ENCODE data around the gene FIBCD1.

The FIBCD1 gene, protein sequence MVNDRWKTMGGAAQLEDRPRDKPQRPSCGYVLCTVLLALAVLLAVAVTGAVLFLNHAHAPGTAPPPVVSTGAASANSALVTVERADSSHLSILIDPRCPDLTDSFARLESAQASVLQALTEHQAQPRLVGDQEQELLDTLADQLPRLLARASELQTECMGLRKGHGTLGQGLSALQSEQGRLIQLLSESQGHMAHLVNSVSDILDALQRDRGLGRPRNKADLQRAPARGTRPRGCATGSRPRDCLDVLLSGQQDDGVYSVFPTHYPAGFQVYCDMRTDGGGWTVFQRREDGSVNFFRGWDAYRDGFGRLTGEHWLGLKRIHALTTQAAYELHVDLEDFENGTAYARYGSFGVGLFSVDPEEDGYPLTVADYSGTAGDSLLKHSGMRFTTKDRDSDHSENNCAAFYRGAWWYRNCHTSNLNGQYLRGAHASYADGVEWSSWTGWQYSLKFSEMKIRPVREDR

DNA sequence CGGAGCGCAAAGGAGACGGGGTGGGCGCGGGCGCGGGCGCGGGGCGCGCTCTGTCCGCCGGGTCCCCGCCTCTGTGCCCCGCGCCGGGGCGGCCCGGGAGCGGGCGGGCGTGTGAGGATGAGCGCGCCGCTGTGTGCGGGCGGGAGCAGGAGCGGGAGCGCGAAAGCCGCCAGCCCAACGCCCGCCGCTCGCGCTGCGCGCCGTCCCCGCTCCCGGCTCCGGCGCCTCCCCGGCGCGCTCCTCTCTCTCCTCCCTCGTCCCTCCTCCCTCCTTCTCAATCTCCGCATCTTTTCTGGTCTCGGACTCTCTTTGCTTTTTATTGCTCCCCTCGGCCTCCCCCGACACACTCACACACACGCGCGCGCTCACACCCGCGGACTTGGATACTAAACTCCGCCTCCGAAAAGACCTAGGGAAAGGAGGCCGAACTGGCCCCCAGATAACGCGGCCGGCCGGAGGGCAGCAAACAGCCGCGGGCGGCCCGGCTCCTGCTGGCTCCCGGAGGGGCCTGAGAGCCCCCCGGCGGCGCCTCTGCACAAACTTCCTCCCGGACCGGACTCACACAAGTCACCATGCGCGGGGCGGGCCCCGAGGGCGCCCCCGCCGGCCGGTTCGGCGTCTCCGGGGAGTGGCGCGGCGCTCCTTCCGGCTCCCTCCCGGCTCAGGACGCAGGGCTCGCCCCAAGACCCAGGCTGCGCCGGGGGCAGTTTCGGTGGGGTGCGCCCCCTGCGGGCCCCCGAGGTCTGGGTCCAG lies at the start of gene FIBCD1:
Gene FIBCD1, minus strand, starts transcription at position 596 of the 753 bp plus-strand sequence. CDS start 640 bp downstream, outside the sequence.
- DNase-seq: no peak

DNA sequence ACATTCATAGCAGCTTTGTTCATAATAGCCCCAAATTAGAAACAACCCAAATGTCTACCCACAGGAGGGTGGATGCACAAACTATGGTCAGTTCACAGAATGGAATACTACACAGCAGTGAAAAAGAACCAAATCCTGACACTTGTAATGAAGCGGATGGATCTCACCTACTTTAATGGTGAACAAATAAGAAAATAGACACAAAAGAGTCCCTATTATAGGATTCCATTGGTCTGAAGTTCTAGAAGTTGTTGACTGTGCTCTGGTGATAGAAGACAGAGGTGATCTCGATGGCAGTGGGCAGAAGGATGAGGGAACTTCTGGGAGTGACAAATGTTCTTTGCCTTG lies 49.3 kb upstream of the FIBCD1 start:
- no peak for DNase-seq

DNA sequence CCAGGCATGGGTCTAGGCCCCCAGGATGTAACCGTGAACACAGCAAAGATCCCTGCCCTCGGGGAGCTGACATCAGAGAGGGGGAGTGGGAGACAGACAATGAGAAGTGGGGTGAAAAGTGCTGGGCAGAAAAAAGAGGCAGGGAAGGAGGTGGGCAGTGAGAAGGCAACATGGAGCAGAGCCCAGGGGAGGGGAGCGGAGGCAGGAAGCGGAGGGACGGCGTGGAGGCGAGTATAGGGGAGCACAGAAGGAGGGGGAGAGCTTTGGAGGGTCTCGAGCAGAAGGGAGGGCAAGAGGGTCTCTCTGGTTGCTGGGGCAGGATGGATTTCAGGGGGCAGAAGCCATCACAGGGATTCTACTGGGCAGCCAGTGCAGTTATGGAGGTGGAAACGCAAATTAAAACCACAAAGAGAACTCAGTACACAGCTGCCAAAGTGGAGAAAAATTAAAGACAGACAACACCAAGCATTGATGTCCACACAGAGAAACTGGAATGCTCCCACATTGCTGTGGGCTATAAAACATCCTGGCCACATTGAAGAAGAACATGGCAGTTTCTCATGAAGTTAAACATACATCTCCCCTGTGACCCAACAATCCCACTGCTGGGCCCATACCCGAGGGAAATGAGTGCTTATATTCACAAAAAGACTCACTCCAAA lies 48.8 kb upstream of the FIBCD1 start:
- DNase-seq: no peak

DNA sequence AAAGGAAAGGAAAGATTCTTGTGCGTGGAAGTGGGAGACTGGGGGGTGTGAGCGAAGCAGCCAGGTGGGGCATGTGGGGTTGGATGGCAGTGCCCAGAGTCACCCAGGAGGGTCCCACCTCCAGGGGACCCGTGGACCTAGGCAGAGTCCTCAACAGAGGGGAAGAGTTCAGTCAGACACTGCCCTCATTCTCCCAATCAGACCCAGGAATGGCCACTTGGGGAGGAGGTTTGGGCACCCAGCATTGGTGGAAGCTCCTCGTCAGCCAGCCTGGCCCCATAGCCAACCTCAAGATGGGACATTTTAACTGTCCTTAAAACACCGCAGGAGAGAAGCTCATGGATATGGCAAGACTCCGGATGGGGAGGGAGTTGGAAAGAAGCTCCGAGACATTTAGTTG lies 48.0 kb upstream of the FIBCD1 start:
- no peak for DNase-seq

DNA sequence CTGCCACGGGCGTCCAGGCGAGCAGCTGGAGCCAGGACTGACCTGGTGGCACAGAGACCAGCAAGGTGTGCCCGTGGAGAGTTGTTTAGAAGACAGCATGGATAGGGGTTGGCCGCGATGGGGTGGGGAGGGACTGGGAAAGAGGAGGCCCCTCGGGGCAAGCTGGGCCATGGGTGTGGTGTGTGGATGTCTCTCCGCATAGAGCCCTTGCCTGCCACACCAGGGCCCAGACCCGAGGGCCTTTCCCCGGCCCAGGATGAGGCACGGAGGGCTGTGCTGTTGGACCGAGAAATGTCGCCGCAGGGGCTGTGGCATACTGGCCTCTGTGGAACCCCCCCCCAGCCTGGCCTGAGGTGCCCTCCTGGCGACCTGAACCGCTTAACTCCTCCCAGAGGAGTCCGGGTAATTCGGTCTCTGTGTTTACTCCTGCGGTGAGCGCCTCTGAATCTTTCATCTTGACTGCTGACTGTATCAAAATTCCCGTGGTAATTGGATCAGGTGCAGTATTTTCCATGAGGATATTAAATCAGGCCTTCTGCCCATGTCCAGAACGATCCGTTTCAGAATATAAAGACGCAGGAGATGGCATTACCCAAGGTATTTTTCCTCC lies 47.4 kb upstream of the FIBCD1 start:
- DNase-seq: no peak

DNA sequence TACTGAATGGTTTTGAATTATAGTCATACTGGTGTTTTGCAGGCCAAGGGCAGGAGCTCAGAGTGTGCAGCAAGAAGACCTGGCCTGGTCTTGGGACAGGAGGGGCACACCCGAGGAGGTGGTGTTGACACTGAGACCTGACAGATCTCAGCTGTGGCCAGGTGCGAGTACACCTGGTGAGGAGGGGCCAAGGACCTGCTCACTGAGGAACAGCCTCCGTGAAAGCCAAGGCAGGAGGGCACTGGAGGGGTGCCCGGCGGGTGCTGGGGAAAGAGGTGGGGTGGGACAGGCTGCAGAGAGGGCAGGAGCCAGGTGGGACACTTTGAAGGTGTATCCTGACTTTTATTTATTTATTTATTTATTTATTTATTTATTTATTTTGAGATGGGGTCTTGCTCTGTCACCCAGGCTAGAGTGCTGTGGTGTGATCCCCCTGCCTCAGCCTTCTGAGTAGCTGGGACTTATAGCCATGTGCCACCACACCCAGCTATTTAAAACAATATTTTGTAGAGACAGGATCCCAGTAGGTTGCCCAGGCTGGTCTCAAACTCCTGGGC lies 46.6 kb upstream of the FIBCD1 start:
- DNase-seq: no peak

DNA sequence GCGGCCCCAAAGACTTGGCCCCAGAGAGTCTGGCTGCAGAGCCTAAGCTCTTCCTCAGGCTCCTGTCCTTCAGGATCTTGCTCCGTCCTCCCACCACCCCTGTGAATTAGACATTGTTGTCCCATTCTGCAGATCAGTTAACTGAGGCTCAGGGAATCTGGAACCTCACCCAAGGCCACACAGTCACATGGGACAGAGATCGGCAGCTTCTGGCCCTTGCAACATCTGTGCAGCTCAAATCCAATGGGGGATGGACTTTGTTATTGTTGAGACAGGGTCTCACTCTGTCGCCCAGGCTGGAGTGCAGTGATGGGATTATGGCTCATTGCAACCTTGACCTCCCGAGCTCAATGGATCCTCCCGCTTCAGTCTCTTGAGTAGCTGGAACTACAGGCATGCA lies 46.0 kb upstream of the FIBCD1 start:
- DNase-seq: no peak

DNA sequence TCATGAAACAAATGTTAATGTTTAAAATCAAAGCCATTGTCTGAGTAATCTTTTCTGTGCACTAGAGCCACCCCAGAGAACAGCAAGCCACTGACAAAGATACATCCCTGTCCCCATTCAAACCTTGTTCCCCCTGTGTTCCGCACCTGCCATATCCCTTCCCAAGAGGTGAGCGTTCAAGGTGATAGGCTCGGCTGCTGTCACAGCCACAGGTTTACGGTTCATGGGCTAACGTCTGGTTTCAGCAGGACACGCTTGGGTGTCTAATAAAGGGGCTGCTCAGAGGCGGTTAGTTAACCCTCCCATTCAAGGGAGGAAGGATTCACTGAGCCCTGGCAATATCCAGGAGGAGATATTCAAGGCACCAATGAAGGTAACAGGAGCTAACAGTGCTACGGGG lies 45.5 kb upstream of the FIBCD1 start:
- DNase-seq: no peak

DNA sequence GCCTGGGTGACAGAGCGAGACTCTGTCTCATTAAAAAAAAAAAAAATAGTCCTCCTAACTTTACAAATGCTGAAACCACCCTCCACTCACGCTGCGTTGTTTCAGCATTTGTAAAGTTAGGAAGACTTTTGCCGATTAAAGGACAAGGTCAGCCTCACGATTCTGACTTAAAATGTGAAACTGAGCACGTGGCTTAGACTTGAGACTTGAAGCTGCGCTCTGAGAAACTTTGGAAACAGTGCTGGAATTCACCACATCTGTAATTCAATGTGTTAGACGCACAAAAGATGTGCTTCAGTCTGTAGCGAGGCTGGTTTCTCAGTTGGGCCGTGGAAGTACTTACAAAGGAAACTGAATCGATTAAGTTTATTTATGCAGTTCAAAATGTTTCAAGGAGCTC lies 44.9 kb upstream of the FIBCD1 start:
- no peak for DNase-seq

DNA sequence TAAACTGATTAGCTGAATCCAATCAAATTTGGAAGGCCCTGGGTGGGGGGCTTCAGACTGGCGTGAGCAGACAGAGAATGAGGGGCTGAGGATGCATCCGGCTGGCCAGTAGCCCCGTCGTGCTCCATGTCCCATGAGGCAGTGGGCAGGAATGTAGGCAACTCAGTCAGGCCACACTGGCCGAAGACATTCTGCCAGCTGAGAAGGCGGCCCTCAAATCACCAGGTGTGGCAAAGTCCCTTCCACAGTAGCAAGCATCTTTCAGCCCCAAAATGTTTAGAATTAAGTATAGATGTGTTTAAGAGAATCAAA lies 44.3 kb upstream of the FIBCD1 start:
- no peak for DNase-seq

DNA sequence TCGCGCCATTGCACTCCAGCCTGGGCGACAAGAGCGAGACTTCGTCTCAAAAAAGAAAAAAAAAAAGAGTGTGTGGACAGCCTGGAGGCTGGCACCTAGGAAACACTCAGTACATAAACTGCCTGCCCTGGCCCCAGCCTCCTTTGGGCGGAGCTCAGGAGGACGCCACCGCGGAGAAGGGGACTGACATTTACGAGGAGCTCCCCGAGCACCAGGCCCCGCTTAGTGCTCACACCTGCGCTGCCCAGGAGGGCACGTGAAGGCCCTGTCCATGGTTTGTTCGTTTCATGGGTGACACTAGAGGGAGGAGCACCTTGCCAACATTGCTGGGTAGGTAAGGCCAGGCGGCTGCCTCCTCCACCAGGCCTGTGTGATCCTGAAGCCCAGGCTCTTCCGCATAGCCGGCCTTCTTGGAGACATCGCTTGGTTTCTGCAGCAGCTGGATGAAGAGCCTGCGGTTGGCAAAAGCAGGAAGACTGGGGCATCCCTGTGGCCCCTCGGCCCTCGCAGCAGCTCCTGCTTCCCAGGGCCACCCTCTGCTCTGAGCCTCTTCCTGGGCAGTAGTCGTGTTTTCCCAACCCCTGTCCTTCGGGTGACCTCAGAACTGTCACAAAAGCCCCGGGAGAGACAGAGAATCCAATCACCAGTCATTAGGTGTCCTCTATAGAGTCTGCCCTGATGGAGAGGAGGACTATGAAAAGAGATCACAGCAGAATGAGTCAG lies 43.8 kb upstream of the FIBCD1 start:
- DNase-seq: no peak

DNA sequence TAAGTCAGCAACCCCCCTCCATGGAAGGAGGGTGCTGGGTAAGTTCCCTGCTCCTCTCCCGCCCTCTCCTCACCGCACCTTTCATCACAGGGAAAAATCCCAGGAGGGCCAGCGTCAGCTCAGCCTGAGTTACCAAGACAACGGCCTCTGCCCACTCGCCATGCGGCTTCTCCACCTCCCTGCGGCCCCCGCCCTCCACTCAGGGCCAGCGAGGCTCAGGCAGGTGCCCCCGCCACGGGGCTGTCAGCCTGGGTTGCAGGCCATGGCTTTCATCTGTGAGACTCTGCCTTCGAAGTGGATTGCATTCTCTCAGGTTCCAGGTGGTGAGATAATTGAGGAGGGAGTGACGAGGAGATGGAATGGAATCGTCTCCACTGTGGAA lies 42.7 kb upstream of the FIBCD1 start:
- no peak for DNase-seq

DNA sequence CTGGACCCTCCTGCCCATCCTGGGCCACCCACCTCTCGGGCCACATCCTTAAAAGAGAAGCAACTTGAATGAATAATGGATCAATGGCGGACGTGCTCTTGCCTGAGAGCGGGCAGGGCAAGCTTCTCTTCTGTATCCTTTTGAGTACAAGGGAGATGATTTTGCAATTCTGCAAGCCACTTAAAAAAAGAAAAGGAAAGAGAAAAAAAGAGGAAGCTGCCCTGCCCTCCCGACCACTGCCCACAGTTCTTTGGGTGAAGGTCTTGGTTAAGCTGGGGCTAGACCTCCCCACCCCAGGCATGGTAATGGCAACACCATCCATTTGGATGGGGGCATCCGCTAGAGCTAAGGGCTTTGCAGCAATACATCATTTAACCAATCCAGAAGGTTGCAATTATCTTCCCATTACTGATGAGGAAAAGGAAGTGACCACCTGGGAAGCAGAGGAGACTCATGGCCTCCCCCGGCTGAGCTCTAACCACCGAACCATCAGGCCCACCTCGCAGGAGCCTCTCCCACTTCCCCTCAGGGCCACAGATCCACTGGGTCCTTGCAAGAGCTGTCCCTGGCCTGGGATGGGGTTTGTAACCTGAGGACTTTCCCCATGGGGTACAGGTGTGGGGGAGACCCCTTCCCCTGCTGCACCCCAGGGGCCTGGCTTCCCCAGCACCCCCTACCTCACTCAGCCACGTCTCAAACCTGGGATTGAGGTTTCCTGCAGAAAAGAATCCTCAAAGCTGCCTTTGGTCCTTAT lies 42.1 kb upstream of the FIBCD1 start:
- DNase-seq: no peak

DNA sequence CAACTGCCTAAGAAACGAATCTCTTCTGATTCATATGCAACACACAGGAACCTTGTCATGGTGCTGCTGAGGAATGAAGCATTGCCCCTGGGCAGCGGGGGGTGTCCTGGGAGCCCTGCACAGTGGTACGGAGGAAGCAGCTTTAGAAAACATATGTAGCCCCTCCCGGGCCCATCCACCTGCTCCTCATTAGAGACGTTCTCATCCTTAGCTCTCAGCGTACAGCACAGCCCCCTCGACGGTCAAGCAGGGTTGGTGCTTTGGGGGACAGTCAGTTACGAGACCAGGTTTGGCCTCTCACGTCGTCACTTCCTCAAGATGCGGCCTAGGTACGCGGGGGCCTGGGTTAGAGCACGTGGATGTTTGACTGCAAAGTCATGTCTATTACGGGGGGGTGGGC lies 41.5 kb upstream of the FIBCD1 start:
- no peak for DNase-seq

DNA sequence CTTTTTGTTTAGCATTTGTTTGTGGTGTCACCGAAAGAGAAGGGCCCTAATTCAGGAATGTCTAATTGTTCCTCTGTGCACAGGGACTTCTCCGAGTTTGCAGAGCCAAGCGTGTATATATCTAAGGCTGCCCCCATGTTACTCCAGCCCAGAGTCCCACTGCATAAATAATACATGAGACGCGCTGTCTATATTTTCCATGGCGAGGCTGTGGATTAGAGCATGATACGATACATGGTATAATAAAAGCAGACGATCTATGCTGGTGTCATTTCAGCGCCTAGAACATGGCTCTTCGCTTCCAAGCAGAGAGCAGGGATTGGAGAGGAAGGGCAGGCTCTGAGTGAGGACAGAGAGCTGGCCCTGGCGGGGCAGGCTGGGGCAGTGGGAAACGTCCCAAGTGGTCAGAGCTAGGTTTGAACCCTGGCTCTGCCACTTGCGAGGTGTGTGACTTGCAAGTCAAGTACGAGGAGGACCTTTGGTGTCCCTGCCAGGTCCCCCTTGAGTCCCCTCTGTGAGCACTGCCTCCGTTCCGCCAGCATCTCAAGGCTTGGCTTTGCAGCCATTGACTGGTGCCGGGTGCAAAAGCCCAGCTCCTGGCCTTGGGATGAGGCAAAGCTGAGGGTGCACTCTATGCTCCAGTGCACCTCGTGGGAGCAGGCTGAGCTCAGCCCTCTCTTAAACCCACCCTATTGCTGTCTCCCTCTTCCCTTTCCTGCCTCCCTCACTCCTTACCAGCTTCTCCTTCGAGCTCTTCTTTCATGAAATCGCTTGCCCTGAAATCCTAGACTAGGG lies 40.7 kb upstream of the FIBCD1 start:
- no peak for DNase-seq

DNA sequence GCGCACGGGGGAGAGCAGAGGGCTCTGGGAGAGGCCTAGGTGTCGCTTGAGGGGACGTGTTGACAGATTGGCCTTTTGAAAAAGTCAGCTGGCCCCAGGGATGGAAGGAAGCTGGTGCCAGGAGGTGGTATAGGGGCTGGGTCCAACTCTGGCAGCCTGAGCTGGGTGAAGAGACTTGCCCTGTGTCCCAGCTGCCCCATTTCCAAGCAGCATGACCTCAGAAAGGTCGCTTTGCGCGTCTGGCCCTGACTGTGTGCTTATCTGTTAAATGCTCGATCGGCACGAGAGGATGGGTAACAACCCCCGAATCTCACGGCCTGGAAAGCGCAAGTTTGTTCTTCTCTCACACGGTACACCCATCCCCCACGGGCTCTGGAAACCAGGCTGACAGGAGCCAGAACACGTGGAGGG lies 38.8 kb upstream of the FIBCD1 start:
- DNase-seq: no peak

DNA sequence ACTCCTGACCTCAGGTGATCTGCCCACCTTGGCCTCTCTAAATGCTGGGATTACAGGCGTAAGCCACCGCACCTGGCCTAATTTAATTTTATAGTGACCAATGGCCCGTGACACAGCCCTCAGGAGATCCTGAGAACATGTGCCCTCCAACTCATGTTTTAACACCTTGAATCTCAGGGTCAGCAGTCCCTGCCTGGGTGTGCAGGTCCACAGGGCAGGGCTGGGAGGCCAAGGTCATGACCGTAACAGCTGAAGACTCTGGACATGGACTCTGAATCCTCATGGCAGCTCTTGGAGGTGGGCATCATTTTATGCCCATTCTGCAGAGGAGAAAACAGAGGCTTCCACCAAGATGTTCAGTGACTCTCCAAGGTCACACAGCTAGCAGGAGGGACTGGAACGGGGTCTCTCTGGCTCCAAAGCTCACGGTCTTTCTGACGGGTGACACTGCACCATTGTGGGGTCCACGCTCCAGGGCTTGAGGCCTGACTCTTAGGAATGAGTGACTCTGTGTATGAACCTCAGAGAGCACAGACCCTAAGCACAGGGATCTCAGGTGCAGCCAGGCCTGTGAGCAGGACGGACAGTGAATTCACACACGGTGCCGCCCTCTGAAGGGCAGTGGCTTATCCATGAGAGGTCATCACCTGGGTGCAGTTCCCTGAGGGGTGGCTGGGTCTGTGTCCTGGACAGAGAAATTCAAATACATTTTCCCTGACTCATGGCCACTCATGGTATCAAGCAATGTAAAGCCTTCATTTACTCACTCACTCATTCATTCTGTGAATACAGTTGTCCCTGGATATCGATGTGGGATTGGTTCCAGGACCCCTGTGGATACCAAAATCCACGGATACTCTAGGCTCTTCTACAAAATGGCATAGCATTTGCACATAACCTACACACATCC lies 37.1 kb upstream of the FIBCD1 start:
- no peak for DNase-seq

DNA sequence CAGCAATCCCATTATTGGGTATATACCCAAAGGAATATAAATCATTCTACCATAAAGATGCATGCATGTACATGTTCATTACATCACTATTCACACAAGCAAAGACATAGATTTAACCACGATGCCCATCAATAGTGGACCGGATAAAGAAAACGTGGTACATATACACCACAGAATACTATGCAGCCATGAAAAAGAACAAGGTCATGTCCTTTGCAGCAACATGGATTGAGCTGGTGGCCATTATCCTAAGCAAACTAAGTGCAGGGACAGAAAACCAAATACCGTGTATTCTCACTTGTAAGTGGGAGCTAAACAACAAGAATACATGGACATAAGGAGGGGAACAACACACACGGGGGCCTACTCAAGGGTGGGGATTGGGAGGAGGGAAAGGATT lies 36.1 kb upstream of the FIBCD1 start:
- DNase-seq: no peak

DNA sequence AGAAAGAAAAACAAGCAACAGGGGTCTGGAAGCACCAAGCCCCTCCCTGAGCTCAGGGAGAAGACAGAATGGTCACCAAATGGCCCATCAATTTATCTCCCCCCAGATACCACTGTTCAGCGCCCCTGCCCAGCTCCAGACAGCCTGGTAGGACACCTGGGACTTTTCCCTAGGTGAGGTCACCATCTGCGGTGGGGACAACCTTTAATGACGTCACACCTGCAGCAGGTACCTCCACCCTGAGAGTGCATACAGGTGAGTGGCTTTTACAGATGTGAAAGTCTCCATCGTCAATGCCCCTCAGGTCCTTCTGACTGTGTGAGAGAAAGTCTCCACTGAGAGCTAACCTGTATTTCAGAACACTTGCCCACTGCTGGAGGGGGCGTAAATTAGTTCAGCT lies 35.6 kb upstream of the FIBCD1 start:
- DNase-seq: no peak

All from activated T-cell treated with anti-CD3 and anti-CD28 coated beads for 4 hours (primary cell).